Astrocyte (in vitro differentiated cells and primary cell): ENCODE data around the gene OR13C3.

Experiments
- EZH2 ChIP-seq: IDR thresholded peaks from 2 replicates; pipeline ENCODE4 v1.6.1; 2012; ENCODE audit warnings: mild to moderate bottlenecking, low read length, inconsistent platforms; ENCODE audit not compliant: insufficient read depth
- TF ChIP-seq, protein P1 (sequence below): IDR thresholded peaks from 2 replicates; pipeline ENCODE4 v1.5.1; 2011; ENCODE audit warnings: low read depth, mild to moderate bottlenecking, inconsistent platforms, low read length, moderate library complexity; ENCODE audit not compliant: insufficient read depth

DNA sequence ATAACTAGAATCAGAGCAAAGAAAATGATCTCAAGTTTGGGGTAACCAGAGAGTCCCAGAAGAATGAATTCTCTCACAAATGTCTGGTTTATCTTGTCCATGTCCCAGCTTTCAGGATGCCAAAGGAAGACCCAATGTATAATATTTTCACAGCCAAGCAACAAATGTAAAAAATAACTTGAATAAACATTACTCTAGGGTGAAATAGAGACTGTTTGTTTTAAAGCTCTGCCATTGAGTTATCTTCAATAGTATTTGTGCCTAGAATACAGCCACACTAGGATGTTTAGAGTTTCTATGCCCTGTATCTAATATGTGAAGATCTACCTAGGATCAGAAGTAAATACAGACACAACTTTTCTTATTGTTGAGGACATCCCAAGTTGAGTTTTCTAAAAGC lies 9.5 kb downstream of the OR13C3 start, which contains the start of gene OR13C4:
- TF ChIP-seq, protein P1, sequence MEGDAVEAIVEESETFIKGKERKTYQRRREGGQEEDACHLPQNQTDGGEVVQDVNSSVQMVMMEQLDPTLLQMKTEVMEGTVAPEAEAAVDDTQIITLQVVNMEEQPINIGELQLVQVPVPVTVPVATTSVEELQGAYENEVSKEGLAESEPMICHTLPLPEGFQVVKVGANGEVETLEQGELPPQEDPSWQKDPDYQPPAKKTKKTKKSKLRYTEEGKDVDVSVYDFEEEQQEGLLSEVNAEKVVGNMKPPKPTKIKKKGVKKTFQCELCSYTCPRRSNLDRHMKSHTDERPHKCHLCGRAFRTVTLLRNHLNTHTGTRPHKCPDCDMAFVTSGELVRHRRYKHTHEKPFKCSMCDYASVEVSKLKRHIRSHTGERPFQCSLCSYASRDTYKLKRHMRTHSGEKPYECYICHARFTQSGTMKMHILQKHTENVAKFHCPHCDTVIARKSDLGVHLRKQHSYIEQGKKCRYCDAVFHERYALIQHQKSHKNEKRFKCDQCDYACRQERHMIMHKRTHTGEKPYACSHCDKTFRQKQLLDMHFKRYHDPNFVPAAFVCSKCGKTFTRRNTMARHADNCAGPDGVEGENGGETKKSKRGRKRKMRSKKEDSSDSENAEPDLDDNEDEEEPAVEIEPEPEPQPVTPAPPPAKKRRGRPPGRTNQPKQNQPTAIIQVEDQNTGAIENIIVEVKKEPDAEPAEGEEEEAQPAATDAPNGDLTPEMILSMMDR, result no peak
- TF ChIP-seq EZH2, result no peak
